ENCODE measurements around the gene RFXANK. TPM values are rescaled to one million over a fixed set of nuclear protein-coding genes. Genes with fewer than 3 reads are reported as not detected.
A peak's percentile ranks its signal among the peaks of the same experiment; 100 is the strongest.

Gene RFXANK
- total RNA-seq, 1 experiment from 2014 or later, result 78.7 TPM

DNA sequence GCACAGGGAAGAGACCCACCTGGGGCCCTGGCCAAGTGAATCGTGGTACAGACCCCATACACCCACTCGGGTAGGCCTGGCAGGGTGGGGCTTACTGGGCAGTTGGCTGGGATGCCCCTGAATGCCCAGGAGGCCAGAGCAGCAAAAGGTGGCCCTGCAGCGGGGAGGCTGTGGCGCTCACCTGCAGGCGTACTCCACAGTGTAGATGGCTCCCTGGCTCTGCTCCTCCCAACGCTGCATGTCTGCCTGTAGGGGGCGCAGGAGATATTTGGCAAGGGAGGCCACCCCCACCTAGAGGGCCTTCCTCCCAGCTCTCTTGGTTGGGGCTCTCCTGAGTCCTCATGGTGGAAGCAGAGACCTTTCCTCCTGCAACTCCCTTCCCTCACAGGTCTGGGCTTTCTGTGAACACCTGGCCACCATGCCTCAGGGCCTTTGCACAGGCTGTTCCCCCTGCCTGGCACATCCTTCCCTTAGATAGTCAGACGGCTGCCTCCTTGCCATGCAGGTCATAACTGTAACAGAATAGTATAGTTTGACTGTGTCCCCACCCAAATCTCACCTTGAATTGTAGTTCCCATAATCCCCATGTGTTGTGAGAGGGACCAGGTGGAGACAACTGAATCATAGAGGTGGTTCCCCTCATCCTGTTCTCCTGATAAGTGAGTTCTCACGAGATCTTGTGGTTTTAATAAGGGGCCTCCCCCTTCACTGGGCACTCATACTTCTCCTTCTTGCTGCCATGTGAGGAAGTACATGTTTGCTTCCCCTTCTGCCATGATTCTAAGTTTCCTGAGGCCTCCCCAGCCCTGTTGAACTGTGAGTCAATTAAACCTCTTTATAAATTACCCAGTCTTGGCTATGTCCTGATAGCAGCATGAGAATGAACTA is 6.0 kb upstream of the RFXANK start (continued):
- TF ChIP-seq, protein P1, sequence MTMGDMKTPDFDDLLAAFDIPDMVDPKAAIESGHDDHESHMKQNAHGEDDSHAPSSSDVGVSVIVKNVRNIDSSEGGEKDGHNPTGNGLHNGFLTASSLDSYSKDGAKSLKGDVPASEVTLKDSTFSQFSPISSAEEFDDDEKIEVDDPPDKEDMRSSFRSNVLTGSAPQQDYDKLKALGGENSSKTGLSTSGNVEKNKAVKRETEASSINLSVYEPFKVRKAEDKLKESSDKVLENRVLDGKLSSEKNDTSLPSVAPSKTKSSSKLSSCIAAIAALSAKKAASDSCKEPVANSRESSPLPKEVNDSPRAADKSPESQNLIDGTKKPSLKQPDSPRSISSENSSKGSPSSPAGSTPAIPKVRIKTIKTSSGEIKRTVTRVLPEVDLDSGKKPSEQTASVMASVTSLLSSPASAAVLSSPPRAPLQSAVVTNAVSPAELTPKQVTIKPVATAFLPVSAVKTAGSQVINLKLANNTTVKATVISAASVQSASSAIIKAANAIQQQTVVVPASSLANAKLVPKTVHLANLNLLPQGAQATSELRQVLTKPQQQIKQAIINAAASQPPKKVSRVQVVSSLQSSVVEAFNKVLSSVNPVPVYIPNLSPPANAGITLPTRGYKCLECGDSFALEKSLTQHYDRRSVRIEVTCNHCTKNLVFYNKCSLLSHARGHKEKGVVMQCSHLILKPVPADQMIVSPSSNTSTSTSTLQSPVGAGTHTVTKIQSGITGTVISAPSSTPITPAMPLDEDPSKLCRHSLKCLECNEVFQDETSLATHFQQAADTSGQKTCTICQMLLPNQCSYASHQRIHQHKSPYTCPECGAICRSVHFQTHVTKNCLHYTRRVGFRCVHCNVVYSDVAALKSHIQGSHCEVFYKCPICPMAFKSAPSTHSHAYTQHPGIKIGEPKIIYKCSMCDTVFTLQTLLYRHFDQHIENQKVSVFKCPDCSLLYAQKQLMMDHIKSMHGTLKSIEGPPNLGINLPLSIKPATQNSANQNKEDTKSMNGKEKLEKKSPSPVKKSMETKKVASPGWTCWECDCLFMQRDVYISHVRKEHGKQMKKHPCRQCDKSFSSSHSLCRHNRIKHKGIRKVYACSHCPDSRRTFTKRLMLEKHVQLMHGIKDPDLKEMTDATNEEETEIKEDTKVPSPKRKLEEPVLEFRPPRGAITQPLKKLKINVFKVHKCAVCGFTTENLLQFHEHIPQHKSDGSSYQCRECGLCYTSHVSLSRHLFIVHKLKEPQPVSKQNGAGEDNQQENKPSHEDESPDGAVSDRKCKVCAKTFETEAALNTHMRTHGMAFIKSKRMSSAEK (CRISPR knock-in tag; IDR thresholded peaks at IDR 0.05; ENCODE audit: borderline replicate concordance), result no peak
- TF ChIP-seq, protein P2, sequence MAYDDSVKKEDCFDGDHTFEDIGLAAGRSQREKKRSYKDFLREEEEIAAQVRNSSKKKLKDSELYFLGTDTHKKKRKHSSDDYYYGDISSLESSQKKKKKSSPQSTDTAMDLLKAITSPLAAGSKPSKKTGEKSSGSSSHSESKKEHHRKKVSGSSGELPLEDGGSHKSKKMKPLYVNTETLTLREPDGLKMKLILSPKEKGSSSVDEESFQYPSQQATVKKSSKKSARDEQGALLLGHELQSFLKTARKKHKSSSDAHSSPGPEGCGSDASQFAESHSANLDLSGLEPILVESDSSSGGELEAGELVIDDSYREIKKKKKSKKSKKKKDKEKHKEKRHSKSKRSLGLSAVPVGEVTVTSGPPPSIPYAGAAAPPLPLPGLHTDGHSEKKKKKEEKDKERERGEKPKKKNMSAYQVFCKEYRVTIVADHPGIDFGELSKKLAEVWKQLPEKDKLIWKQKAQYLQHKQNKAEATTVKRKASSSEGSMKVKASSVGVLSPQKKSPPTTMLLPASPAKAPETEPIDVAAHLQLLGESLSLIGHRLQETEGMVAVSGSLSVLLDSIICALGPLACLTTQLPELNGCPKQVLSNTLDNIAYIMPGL (CRISPR knock-in tag; IDR thresholded peaks at IDR 0.05), result peak; percentile 30; the same call in 1 of the 2 replicates

DNA sequence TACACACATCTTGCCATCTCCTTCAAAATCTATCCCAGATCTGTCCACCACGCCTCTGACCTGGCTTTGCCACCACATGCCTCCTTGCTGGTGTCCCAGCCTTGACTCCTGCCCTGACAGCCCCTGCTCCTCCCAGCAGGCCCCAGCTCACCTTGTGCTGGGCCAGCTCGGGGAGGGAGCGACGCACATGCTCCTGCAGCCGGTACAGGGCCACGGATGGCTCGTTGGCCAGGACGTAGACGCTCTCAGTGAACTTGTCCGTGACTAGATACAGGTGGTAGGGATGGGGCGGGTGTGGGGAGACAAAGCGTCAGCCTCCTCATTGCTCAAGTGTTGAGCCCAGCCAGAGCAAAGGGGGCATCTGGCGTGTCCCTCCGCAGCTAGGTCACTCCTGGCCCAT is 5.3 kb upstream of the RFXANK start:
- peaks cover 15% of the 10 kb centered on the region for H3K4me1 Mint-ChIP-seq
- ATAC-seq (no peak), DNase-seq (ENCODE audit: low spot score) (no peak)
- peaks cover 4% of the 10 kb centered on the region for H3K36me3 Mint-ChIP-seq
- ChIA-PET POLR2A (no interaction called here), CTCF (interaction anchor here (0.5 to 1.8 kb wide), 2 partner anchors 38 to 144 kb away, joined by 3 to 21 read pairs; no protein-coding TSS in a partner anchor)
- H3K9me3 Mint-ChIP-seq, result no peaks in the 10 kb centered on the region
- H3K27me3 Mint-ChIP-seq (ENCODE audit: low read depth), result no peaks in the 10 kb centered on the region
- TF ChIP-seq, protein P3, sequence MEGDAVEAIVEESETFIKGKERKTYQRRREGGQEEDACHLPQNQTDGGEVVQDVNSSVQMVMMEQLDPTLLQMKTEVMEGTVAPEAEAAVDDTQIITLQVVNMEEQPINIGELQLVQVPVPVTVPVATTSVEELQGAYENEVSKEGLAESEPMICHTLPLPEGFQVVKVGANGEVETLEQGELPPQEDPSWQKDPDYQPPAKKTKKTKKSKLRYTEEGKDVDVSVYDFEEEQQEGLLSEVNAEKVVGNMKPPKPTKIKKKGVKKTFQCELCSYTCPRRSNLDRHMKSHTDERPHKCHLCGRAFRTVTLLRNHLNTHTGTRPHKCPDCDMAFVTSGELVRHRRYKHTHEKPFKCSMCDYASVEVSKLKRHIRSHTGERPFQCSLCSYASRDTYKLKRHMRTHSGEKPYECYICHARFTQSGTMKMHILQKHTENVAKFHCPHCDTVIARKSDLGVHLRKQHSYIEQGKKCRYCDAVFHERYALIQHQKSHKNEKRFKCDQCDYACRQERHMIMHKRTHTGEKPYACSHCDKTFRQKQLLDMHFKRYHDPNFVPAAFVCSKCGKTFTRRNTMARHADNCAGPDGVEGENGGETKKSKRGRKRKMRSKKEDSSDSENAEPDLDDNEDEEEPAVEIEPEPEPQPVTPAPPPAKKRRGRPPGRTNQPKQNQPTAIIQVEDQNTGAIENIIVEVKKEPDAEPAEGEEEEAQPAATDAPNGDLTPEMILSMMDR (IDR thresholded peaks at IDR 0.05), result no peak
- no peak for TF ChIP-seq TEAD4 (CRISPR knock-in tag; IDR thresholded peaks at IDR 0.05)
- TF ChIP-seq GRHL2 (CRISPR knock-in tag; IDR thresholded peaks at IDR 0.05; ENCODE audit: insufficient replicate concordance, severe bottlenecking), result no peak
- TF ChIP-seq, protein P4, sequence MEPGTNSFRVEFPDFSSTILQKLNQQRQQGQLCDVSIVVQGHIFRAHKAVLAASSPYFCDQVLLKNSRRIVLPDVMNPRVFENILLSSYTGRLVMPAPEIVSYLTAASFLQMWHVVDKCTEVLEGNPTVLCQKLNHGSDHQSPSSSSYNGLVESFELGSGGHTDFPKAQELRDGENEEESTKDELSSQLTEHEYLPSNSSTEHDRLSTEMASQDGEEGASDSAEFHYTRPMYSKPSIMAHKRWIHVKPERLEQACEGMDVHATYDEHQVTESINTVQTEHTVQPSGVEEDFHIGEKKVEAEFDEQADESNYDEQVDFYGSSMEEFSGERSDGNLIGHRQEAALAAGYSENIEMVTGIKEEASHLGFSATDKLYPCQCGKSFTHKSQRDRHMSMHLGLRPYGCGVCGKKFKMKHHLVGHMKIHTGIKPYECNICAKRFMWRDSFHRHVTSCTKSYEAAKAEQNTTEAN (CRISPR knock-in tag; IDR thresholded peaks at IDR 0.05), result no peak
- TF ChIP-seq, protein P1 (CRISPR knock-in tag; IDR thresholded peaks at IDR 0.05; ENCODE audit: borderline replicate concordance), result no peak
- TF ChIP-seq, protein P5, sequence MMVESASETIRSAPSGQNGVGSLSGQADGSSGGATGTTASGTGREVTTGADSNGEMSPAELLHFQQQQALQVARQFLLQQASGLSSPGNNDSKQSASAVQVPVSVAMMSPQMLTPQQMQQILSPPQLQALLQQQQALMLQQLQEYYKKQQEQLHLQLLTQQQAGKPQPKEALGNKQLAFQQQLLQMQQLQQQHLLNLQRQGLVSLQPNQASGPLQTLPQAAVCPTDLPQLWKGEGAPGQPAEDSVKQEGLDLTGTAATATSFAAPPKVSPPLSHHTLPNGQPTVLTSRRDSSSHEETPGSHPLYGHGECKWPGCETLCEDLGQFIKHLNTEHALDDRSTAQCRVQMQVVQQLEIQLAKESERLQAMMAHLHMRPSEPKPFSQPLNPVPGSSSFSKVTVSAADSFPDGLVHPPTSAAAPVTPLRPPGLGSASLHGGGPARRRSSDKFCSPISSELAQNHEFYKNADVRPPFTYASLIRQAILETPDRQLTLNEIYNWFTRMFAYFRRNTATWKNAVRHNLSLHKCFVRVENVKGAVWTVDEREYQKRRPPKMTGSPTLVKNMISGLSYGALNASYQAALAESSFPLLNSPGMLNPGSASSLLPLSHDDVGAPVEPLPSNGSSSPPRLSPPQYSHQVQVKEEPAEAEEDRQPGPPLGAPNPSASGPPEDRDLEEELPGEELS (CRISPR knock-in tag; IDR thresholded peaks at IDR 0.05), result no peak
- no peak for TF ChIP-seq MYBL2 (CRISPR knock-in tag; IDR thresholded peaks at IDR 0.05)
- no peak for TF ChIP-seq ETV6 (CRISPR knock-in tag; IDR thresholded peaks at IDR 0.05)
- TF ChIP-seq JAZF1 (CRISPR knock-in tag; IDR thresholded peaks at IDR 0.05), result no peak
- TF ChIP-seq, protein P6, sequence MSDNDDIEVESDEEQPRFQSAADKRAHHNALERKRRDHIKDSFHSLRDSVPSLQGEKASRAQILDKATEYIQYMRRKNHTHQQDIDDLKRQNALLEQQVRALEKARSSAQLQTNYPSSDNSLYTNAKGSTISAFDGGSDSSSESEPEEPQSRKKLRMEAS (CRISPR knock-in tag; IDR thresholded peaks at IDR 0.05), result no peak
- H3K4me3 Mint-ChIP-seq, result no peak overlapping the region
- H3K27ac Mint-ChIP-seq, result 0 out of 2 replicates have a peak overlapping the region, but pooled peaks have one; percentile 36
